Neural progenitor cell (in vitro differentiated cells): Measurements from ENCODE around the gene CENPM. TPM values are rescaled to one million over a fixed set of nuclear protein-coding genes. Genes with fewer than 3 reads are reported as not detected.

Source experiments
- DNase-seq: peaks from one replicate; pipeline ENCODE4 v3.0.0-alpha.2; 2016; ENCODE audit warnings: low spot score
- H2AFZ ChIP-seq: fragments of 200-600 bp; sonication (generic); replicated peaks from 2 replicates; pipeline ENCODE4 v1.6.1; 2016; ENCODE audit warnings: antibody characterized with exemption
- H3F3A ChIP-seq: fragments of 200-600 bp; sonication (generic); 2 replicates; pipeline ENCODE4 v1.6.1; 2016; ENCODE audit warnings: antibody characterized with exemption, low read depth
- H3K27ac ChIP-seq: fragments of 200-600 bp; sonication (generic); 2 replicates; pipeline ENCODE4 v1.5.1; 2016; ENCODE audit warnings: mild to moderate bottlenecking
- H3K27me3 ChIP-seq: fragments of 200-600 bp; sonication (generic); 2 replicates; pipeline ENCODE4 v1.6.1; 2016; ENCODE audit warnings: mild to moderate bottlenecking, moderate library complexity
- H3K36me3 ChIP-seq: fragments of 200-600 bp; sonication (generic); 2 replicates; pipeline ENCODE4 v1.5.1; 2016
- H3K4me1 ChIP-seq: fragments of 200-600 bp; sonication (generic); 2 replicates; pipeline ENCODE4 v1.6.1; 2016; ENCODE audit warnings: mixed run types
- H3K4me2 ChIP-seq: fragments of 200-600 bp; sonication (generic); 2 replicates; pipeline ENCODE4 v1.6.1; 2016
- H3K4me3 ChIP-seq: fragments of 200-600 bp; sonication (generic); 2 replicates; pipeline ENCODE4 v1.5.1; 2016
- H3K79me2 ChIP-seq: fragments of 200-600 bp; sonication (generic); 2 replicates; pipeline ENCODE4 v1.6.1; 2016; ENCODE audit warnings: low read depth
- H3K9ac ChIP-seq: fragments of 200-600 bp; sonication (generic); 2 replicates; pipeline ENCODE4 v1.6.1; 2016
- H3K9me3 ChIP-seq: fragments of 200-600 bp; sonication (generic); 2 replicates; pipeline ENCODE4 v1.5.1; 2016; ENCODE audit warnings: low read depth
- H4K20me1 ChIP-seq: fragments of 200-600 bp; sonication (generic); 2 replicates; pipeline ENCODE4 v1.6.1; 2016; ENCODE audit warnings: low read depth
- H3K27ac Mint-ChIP-seq: 3 replicates; pipeline ENCODE4 v1.8.0; 2021; ENCODE audit warnings: mixed read lengths
- H3K27me3 Mint-ChIP-seq: 2 replicates; pipeline ENCODE4 v1.8.0; 2022; ENCODE audit warnings: low read depth, mild to moderate bottlenecking, inconsistent platforms, moderate library complexity, mixed read lengths; ENCODE audit not compliant: insufficient read depth
- H3K36me3 Mint-ChIP-seq: 3 replicates; pipeline ENCODE4 v1.8.0; 2021; ENCODE audit warnings: mixed read lengths
- H3K4me1 Mint-ChIP-seq: 3 replicates; pipeline ENCODE4 v1.8.0; 2021; ENCODE audit warnings: mixed read lengths
- H3K4me3 Mint-ChIP-seq: 3 replicates; pipeline ENCODE4 v1.8.0; 2021; ENCODE audit warnings: mild to moderate bottlenecking, moderate library complexity, mixed read lengths
- H3K9me3 Mint-ChIP-seq: 3 replicates; pipeline ENCODE4 v1.8.0; 2020; ENCODE audit warnings: mixed read lengths
- CTCF ChIP-seq: fragments of 200-600 bp; sonication (generic); IDR thresholded peaks from 2 replicates; pipeline ENCODE4 v1.5.1; 2017; ENCODE audit warnings: antibody characterized with exemption, mild to moderate bottlenecking
- EZH2 ChIP-seq: fragments of 200-600 bp; sonication (generic); IDR thresholded peaks from 2 replicates; pipeline ENCODE4 v1.6.1; 2017; ENCODE audit warnings: antibody characterized with exemption, mild to moderate bottlenecking, moderate library complexity
- EZH2phosphoT487 ChIP-seq: fragments of 200-600 bp; sonication (generic); IDR thresholded peaks from 2 replicates; pipeline ENCODE4 v1.6.1; 2017; ENCODE audit warnings: antibody characterized with exemption
- total RNA-seq: library from RNA; depleted of rRNA; stranded (reverse); fragments of >200 nt; gene quantifications from 2 replicates; pipeline ENCODE4 v1.2.3, GENCODE V29; 2015; ENCODE audit warnings: low replicate concordance

CENPM gene
- total RNA-seq, 1 donor from 2014 or later, result 20.2 TPM

- Histone ChIP-seq H3K4me2 (no peak overlapping the region), H3K27me3 (no peaks in the 10 kb centered on the region), H3K27ac (no peak overlapping the region), H3F3A (no peaks in the 10 kb centered on the region), H3K36me3 (no peaks in the 10 kb centered on the region), H3K9me3 (no peaks in the 10 kb centered on the region), H2AFZ (no peak overlapping the region), H3K4me1 (no peaks in the 10 kb centered on the region), H3K9ac (no peak overlapping the region), H3K4me3 (no peak overlapping the region), H4K20me1 (peaks cover 25% of the 10 kb centered on the region), H3K79me2 (no peaks in the 10 kb centered on the region)
- peaks cover 10% of the 10 kb centered on the region for H3K27me3 Mint-ChIP-seq
- TF ChIP-seq CTCF, result no peak
- TF ChIP-seq EZH2, result no peak
- TF ChIP-seq EZH2phosphoT487, result no peak
- no peak overlapping the region for H3K4me3 Mint-ChIP-seq
- no peaks in the 10 kb centered on the region for H3K4me1 Mint-ChIP-seq
- DNase-seq, result no peak
- no peaks in the 10 kb centered on the region for H3K9me3 Mint-ChIP-seq
- peaks cover 26% of the 10 kb centered on the region for H3K36me3 Mint-ChIP-seq
- H3K27ac Mint-ChIP-seq, result no peak overlapping the region
Measured at GRCh38 chr22:41899992-41900651, 46.8 kb downstream of the CENPM start.

- Histone ChIP-seq H3K79me2 (no peaks in the 10 kb centered on the region), H3K27me3 (no peaks in the 10 kb centered on the region), H3K27ac (no peak overlapping the region), H2AFZ (no peak overlapping the region), H3K4me2 (no peak overlapping the region), H3K9ac (no peak overlapping the region), H3K4me3 (no peak overlapping the region), H4K20me1 (peaks cover 18% of the 10 kb centered on the region), H3K9me3 (no peaks in the 10 kb centered on the region), H3K4me1 (no peaks in the 10 kb centered on the region), H3K36me3 (no peaks in the 10 kb centered on the region), H3F3A (no peaks in the 10 kb centered on the region)
- Mint-ChIP-seq H3K27me3 (peaks cover 9% of the 10 kb centered on the region), H3K9me3 (no peaks in the 10 kb centered on the region), H3K27ac (no peak overlapping the region), H3K4me3 (no peak overlapping the region), H3K4me1 (no peaks in the 10 kb centered on the region), H3K36me3 (peaks cover 26% of the 10 kb centered on the region)
- DNase-seq, result no peak
- TF ChIP-seq EZH2, result no peak
- no peak for TF ChIP-seq CTCF
- TF ChIP-seq EZH2phosphoT487, result no peak
Measured at GRCh38 chr22:41899110-41899509, 47.8 kb downstream of the CENPM start.

GRCh38 chr22:41898645-41899044, 48.3 kb downstream of the CENPM start:
- no peak overlapping the region for H2AFZ ChIP-seq
- no peaks in the 10 kb centered on the region for H3K27me3 ChIP-seq
- no peaks in the 10 kb centered on the region for H3K4me1 ChIP-seq
- Mint-ChIP-seq H3K4me1 (no peaks in the 10 kb centered on the region), H3K9me3 (no peaks in the 10 kb centered on the region), H3K36me3 (peaks cover 30% of the 10 kb centered on the region), H3K27ac (no peak overlapping the region), H3K4me3 (no peak overlapping the region), H3K27me3 (peaks cover 7% of the 10 kb centered on the region)
- no peaks in the 10 kb centered on the region for H3F3A ChIP-seq
- TF ChIP-seq EZH2phosphoT487 (no peak), EZH2 (no peak), CTCF (no peak)
- H3K4me2 ChIP-seq, result no peak overlapping the region
- DNase-seq, result no peak
- H4K20me1 ChIP-seq, result peaks cover 17% of the 10 kb centered on the region
- no peaks in the 10 kb centered on the region for H3K79me2 ChIP-seq
- H3K4me3 ChIP-seq, result no peak overlapping the region
- H3K9me3 ChIP-seq, result no peaks in the 10 kb centered on the region
- no peaks in the 10 kb centered on the region for H3K36me3 ChIP-seq
- H3K9ac ChIP-seq, result no peak overlapping the region
- no peak overlapping the region for H3K27ac ChIP-seq
